Choroid plexus epithelial cell (primary cell): Measurements from ENCODE around the gene CLEC4G.

Source experiments
- DNase-seq: peaks from one replicate; pipeline ENCODE4 v3.0.0-alpha.2; 2010; ENCODE audit warnings: low read depth
- H3K4me3 ChIP-seq: 2 replicates; pipeline ENCODE4 v1.5.1; 2011; ENCODE audit warnings: low read depth, mild to moderate bottlenecking, control low read depth, low read length, moderate library complexity
- TF ChIP-seq, protein P1 (sequence below): conservative IDR thresholded peaks from 2 replicates; pipeline ENCODE4 v1.5.1; 2011; ENCODE audit warnings: low read depth, mild to moderate bottlenecking, control low read depth, inconsistent platforms, low read length, moderate library complexity

Gene CLEC4G, protein sequence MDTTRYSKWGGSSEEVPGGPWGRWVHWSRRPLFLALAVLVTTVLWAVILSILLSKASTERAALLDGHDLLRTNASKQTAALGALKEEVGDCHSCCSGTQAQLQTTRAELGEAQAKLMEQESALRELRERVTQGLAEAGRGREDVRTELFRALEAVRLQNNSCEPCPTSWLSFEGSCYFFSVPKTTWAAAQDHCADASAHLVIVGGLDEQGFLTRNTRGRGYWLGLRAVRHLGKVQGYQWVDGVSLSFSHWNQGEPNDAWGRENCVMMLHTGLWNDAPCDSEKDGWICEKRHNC

DNA sequence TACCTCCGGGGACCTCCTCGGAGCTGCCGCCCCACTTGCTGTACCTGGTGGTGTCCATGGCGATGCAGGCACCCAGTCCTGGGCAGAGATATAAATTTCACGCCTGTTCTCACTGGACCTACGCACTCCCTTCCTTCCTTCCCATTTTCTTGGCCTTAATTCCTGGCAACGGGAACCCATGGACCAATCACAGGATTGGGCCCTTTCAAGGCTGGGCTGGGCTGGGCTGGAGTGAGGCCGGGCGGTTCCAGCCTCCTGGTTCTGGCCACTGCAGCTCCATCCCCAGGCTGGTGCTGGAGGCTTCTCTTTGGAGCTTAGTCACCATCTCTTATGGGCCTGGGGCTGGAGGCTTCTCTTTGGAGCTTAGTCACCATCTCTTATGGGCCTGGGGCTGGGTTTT lies at the start of gene CLEC4G:
Gene CLEC4G (minus strand): TSS at position 66 of the 400 bp plus-strand sequence. CDS start 8 bp downstream, at position 58.
- DNase-seq: no peak
- no peak within 1 kb of the TSS for H3K4me3 ChIP-seq
- TF ChIP-seq, protein P1, sequence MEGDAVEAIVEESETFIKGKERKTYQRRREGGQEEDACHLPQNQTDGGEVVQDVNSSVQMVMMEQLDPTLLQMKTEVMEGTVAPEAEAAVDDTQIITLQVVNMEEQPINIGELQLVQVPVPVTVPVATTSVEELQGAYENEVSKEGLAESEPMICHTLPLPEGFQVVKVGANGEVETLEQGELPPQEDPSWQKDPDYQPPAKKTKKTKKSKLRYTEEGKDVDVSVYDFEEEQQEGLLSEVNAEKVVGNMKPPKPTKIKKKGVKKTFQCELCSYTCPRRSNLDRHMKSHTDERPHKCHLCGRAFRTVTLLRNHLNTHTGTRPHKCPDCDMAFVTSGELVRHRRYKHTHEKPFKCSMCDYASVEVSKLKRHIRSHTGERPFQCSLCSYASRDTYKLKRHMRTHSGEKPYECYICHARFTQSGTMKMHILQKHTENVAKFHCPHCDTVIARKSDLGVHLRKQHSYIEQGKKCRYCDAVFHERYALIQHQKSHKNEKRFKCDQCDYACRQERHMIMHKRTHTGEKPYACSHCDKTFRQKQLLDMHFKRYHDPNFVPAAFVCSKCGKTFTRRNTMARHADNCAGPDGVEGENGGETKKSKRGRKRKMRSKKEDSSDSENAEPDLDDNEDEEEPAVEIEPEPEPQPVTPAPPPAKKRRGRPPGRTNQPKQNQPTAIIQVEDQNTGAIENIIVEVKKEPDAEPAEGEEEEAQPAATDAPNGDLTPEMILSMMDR: no peak

DNA sequence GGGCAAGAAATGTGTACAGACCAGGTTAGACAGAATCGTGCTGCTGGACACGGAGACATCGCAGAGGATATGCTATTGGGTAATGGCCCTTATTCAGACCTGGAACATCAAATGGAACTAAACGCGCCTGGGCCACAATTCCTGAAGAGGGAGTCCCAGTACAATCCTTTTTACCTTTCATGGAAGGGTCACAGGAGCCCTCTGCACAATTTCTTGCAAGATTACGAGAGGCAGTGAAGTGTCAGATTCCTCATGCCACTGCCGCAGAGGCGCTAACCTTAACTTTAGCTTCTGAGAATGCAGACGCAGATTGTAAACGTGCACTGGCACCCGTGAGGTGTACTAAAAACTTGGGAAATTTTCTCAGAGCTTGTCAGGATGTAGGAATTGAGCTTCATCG lies 49.2 kb upstream of the CLEC4G start:
- DNase-seq: no peak
- H3K4me3 ChIP-seq: no peak overlapping the region
- TF ChIP-seq, protein P1: no peak

DNA sequence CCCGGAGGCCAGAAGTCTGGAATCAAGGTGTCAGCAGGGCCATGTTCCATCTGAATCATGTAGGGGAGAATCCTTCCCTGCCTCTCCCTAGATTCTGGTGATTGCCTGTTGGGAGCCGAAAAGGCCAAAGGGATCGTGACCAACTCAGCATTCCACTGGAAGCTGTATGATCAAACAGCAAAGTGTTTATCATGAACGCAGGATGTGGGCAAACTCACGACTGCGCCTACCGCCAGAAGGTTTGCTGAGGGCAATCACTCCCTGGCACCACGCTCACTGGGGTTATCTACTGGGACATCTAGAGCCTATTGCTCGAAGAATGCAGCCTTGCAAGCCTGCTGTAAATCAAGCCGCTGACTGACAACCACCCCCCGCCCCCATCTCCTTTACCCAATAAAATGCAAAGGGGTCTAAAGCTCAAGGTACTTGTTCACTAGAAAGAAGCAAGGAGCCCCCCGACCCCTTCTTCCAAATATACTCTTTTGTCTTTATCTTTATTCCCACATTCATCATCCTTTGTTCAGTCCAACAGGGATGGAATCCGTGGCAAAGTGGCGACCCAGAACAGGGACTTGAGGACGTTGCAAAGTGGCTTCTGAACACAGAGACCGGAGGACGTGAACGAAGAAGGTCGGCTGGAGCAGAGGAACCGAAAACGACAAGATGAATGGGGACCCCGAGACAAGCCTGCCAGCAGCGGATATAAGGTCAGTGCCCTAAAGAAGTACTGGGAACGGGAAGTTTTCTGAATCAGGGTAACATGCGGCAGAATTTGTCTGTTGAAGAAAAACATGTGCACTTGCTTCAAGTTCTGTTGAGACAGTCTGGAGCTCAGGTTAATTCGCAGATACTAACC lies 47.9 kb upstream of the CLEC4G start:
- DNase-seq: no peak
- H3K4me3 ChIP-seq: no peak overlapping the region
- TF ChIP-seq, protein P1: no peak

DNA sequence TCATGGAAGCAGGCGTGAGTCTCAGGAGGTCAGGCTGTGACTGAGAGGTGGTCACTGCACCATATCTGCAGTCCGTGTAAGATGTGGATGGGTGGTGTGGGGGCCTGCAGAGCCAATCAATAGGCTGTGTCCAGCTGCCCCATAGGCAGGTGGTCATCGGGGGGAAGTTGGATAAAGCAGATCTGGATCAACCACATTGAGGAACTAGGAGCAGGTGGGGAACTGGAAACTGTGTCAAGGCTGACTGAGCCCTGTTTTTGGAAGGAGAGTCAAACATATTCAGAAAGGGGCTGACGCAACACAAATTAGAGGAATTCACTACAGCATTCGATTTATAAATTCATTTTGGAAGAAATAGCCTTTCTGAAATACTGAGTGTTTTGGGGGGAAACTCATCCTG lies 46.2 kb upstream of the CLEC4G start:
- TF ChIP-seq, protein P1: no peak

DNA sequence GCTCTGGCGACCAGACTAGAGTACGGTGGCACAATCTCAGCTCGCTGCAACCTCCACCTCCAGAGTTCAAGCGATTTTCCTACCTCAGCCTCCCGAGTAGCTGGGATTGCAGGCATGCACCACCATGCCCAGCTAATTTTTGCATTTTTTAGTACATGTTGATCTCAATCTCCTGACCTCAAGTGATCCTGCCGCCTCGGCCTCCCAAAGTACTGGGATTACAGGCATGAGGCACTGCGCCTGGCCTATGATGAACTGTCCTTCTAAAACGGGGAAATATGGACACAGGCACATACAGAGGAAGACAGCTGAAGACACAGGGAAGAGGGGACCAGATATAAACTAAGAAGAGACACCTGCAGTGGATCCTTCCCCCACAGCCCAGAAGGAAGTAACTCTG lies 43.9 kb upstream of the CLEC4G start:
- H3K4me3 ChIP-seq: no peak overlapping the region
- TF ChIP-seq, protein P1: no peak
- DNase-seq: no peak

More for the DNA sequence above, 46.2 kb upstream of the CLEC4G start:
- no peak overlapping the region for H3K4me3 ChIP-seq
- DNase-seq: no peak

DNA sequence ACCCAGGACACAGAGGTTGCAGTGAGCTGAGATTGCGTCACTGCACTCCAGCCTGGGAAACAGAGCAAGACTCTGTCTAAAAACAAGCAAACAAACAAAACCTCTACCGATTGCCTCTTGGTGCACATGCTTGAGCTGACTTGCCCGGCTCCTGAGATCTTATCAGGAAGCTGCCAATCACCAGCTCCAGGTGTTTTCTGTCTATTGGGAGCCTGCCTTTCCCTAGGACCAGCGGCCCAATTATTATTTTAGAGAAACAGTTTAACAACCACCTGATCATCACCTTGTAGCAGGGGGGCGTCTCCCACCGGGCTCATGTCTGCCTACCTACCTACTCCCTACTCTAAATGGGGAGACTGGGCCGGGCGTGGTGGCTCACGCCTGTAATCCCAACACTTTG lies 41.9 kb upstream of the CLEC4G start:
- TF ChIP-seq, protein P1: no peak
- no peak for DNase-seq

More for the DNA sequence above, 41.9 kb upstream of the CLEC4G start:
- no peak overlapping the region for H3K4me3 ChIP-seq
